ENCODE measurements around the gene NLGN4X.
"Not testable (repeated sequence)": the region's sequence is repeated elsewhere in the genome, so short reads cannot be mapped to it uniquely, and the experiment has no call there.

NLGN4X gene

DNA sequence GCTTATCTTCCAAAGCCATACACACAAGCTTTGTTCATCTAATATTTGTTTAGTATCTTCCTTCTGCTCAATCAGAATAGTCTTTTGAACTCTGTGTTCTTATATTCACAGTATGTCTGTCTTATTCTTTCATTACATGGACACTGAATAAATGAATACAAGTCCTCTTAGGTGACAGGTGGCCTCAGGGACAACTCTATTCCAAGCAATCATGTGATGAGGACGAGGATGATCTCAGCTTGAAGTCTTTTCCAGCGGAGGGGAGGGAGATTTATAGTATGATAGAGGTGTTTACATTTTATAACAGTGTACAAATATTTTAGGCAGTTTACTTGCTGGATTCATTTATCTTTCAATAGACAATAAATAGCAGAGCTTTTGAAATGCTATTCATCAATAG, 300.4 kb downstream of the NLGN4X start:
- Histone ChIP-seq H3K36me3 (no peaks in the 10 kb centered on the region), H3K4me1 (no peaks in the 10 kb centered on the region), H3K27me3 (no peaks in the 10 kb centered on the region), H3K9me3 (no peaks in the 10 kb centered on the region), H3K4me3 (ENCODE audit: low read depth, low read length) (no peak overlapping the region)
- no peak for DNase-seq
- TF ChIP-seq, protein P1, sequence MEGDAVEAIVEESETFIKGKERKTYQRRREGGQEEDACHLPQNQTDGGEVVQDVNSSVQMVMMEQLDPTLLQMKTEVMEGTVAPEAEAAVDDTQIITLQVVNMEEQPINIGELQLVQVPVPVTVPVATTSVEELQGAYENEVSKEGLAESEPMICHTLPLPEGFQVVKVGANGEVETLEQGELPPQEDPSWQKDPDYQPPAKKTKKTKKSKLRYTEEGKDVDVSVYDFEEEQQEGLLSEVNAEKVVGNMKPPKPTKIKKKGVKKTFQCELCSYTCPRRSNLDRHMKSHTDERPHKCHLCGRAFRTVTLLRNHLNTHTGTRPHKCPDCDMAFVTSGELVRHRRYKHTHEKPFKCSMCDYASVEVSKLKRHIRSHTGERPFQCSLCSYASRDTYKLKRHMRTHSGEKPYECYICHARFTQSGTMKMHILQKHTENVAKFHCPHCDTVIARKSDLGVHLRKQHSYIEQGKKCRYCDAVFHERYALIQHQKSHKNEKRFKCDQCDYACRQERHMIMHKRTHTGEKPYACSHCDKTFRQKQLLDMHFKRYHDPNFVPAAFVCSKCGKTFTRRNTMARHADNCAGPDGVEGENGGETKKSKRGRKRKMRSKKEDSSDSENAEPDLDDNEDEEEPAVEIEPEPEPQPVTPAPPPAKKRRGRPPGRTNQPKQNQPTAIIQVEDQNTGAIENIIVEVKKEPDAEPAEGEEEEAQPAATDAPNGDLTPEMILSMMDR (IDR thresholded peaks at IDR 0.05; ENCODE audit: low read depth, low read length) = no peak

DNA sequence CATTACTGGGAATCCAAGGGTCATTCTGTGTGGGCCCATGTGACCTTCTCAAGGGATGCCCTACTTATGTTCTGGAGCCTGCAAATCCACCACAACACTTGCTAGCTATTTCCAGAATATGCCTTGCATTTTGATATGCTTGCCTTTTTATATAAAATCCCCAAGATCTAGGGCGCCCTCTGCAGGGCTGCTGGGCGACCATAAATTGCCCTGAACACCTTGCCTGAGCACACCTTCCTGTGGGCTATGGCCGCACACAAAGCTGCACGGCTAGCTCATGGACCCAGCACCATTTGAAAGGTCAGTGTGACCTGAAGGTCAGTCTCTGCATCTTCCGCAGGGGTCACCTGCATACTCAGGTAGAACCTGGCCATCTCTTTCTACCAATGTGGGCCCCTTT, 311.7 kb downstream of the NLGN4X start:
- Histone ChIP-seq H3K36me3 (no peaks in the 10 kb centered on the region), H3K4me3 (ENCODE audit: low read depth, low read length) (no peak overlapping the region), H3K9me3 (no peaks in the 10 kb centered on the region), H3K27me3 (no peaks in the 10 kb centered on the region), H3K4me1 (no peaks in the 10 kb centered on the region)
- TF ChIP-seq, protein P1 (IDR thresholded peaks at IDR 0.05; ENCODE audit: low read depth, low read length) = no peak
- no peak for DNase-seq

DNA sequence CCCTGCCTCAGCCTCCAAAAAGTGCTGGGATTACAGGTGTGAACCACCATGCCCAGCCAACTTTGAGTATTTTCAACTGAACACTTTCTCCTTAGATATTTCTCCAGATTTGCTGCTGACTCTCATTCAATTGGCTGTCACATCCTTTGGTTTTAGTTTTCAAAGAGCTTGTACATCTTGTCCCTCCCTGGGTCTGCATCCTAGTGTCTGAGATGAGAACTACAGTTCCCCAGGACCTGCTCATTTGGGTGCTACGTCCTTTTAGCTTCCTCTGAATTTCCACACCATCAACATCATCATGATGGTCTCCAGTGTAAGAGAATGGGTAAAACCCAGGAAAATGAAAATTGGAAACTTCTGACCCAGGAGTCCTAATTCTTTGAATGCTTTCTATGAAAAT, 312.9 kb downstream of the NLGN4X start:
- H3K27me3 ChIP-seq = no peaks in the 10 kb centered on the region
- H3K4me1 ChIP-seq = no peaks in the 10 kb centered on the region
- H3K4me3 ChIP-seq (ENCODE audit: low read depth, low read length) = no peak overlapping the region
- TF ChIP-seq, protein P1 (IDR thresholded peaks at IDR 0.05; ENCODE audit: low read depth, low read length) = no peak
- no peaks in the 10 kb centered on the region for H3K9me3 ChIP-seq
- no peak for DNase-seq
- no peaks in the 10 kb centered on the region for H3K36me3 ChIP-seq

DNA sequence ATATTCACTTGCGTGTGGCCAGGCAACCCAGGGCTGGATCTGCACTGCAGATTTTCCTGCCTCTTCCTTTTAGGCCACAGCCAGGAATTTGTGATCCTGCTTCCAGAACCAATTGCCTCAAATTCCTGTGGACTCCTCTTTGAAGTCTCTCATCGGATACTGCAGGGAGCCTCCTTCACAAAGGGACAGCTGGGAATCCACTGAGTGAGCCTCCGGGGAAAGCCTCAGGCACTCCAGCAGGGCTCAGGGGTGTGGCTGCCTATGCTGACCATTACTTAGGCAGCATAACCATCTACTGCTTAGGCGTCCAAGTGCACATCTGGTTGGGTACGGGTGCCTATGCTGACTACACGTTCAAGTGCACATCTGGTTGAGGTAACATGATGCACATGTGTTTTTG, 321.5 kb downstream of the NLGN4X start:
- H3K4me1 ChIP-seq = no peaks in the 10 kb centered on the region
- no peaks in the 10 kb centered on the region for H3K36me3 ChIP-seq
- no peak for DNase-seq
- H3K27me3 ChIP-seq = no peaks in the 10 kb centered on the region
- no peak overlapping the region for H3K4me3 ChIP-seq (ENCODE audit: low read depth, low read length)
- H3K9me3 ChIP-seq = no peaks in the 10 kb centered on the region
- TF ChIP-seq, protein P1 (IDR thresholded peaks at IDR 0.05; ENCODE audit: low read depth, low read length) = no peak

DNA sequence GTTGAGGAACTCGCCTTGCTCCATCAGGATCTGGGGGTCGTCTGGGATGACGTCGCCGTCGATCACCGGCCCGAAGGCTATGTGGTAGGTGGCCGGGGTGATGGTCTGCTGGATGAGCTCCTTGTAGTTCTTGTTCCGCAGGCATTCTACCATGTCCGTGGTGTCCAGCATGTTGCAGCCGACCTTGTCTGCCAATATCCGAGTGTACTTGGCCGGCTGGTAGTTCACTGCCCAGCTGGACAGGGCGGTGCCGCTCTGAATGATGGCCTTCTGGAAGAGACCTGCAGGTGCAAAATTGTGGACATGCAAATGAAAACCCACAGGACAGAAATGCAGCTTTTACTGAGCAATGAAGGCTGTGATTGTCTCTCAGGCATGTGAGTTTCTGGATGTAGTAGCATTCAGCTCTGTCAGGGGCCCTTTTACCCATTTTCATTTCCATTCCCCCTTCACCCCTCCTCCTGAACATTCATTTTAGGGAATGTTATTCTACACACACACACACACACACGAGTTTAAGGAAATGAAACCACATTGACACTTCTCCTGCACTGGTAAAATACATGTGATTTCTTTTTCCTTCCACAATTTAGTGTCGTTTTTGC, 325.0 kb downstream of the NLGN4X start:
- not testable (repeated sequence) for H3K36me3 ChIP-seq; H3K4me1 ChIP-seq; H3K4me3 ChIP-seq (ENCODE audit: low read depth, low read length); DNase-seq; H3K27me3 ChIP-seq; H3K9me3 ChIP-seq

DNA sequence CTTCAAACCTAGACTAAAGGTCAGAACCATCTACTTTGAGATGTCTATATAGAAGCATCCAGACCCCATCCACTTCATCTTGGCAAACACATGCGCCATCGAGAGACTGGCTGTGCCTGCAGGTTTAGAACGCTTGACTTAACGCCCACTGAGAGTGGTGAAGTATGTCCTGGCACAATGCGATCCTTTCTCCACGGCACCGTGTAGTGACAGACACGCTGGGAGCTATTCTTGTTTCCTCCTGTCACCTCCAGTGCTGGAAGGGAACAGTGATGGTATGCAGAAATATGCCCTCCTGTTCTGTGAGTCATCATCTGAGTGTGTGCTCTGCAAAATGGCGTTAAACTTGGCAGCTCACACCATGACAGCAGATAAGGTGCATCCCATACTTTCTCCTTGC, 330.2 kb downstream of the NLGN4X start:
- Histone ChIP-seq H3K9me3 (no peaks in the 10 kb centered on the region), H3K27me3 (no peaks in the 10 kb centered on the region), H3K36me3 (no peaks in the 10 kb centered on the region), H3K4me1 (no peaks in the 10 kb centered on the region), H3K4me3 (ENCODE audit: low read depth, low read length) (no peak overlapping the region)
- TF ChIP-seq, protein P1 (IDR thresholded peaks at IDR 0.05; ENCODE audit: low read depth, low read length) = no peak
- DNase-seq = no peak

DNA sequence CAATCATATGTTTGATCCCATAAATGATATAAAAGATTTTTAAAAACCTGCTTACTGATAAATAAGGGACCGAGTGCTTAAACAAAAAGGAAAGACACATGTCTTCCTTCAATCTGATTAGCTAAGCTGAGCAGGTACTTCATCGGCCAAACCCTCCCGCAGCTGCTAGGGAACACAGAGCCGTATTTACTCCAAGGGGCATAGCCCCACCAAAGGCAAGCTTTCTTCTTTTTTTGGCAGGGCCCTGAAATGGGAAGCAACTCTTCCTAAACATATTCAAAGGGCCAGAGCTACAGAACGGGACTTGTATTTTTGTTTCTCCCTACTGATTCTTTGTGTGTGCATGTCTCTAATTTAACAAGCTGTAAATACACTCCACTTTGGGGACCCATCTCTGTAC, 337.3 kb downstream of the NLGN4X start:
- Histone ChIP-seq H3K36me3 (no peaks in the 10 kb centered on the region), H3K27me3 (no peaks in the 10 kb centered on the region), H3K4me3 (ENCODE audit: low read depth, low read length) (no peak overlapping the region), H3K4me1 (no peaks in the 10 kb centered on the region), H3K9me3 (no peaks in the 10 kb centered on the region)
- TF ChIP-seq, protein P1 (IDR thresholded peaks at IDR 0.05; ENCODE audit: low read depth, low read length) = no peak
- no peak for DNase-seq
